Right lobe of liver (tissue), 6 donors: ENCODE measurements around the gene TMEM151B. TPM values are rescaled to one million over a fixed set of nuclear protein-coding genes. Genes with fewer than 3 reads are reported as not detected.

Experiments
- ATAC-seq, 4 donors: fragments of 200-7000 bp; cut with Tn5 transposase; one replicate each; pipeline ENCODE4 v1.9.1; 2020; ENCODE audit warnings: mild to moderate bottlenecking in 4 of 4, moderate library complexity in 4 of 4
- DNase-seq, 3 donors: peaks; one replicate each; pipeline ENCODE4 v3.0.0-alpha.2; 2020
- H3K27ac ChIP-seq, 3 donors: fragments of 200-600 bp; one replicate each; pipeline ENCODE4 v1.8.0; 2022
- H3K27me3 ChIP-seq, 2 donors: fragments of 200-600 bp; one replicate each; pipeline ENCODE4 v1.8.0; 2022
- H3K36me3 ChIP-seq, 4 donors: fragments of 200-600 bp; sonication (generic) in 1 of 4; one replicate each; pipeline versions ENCODE4 v1.5.1 to v1.8.0; 2017 to 2022; ENCODE audit warnings: control low read depth in 1 of 4
- H3K4me1 ChIP-seq, 4 donors: fragments of 200-600 bp; sonication (generic) in 1 of 4; one replicate each; pipeline versions ENCODE4 v1.5.1 to v1.8.0; 2017 to 2022; ENCODE audit warnings: control low read depth in 1 of 4
- H3K4me3 ChIP-seq, 3 donors: fragments of 200-600 bp; one replicate each; pipeline ENCODE4 v1.8.0; 2022
- H3K9me3 ChIP-seq, 4 donors: fragments of 200-600 bp; sonication (generic) in 1 of 4; one replicate each; pipeline versions ENCODE4 v1.5.1 to v1.8.0; 2017 to 2022; ENCODE audit warnings: control low read depth in 1 of 4
- POLR2A ChIP-seq: fragments of 450-650 bp; IDR thresholded peaks from one replicate; pipeline ENCODE4 v1.6.1; 2017; ENCODE audit warnings: antibody characterized with exemption, mild to moderate bottlenecking
- WGBS: methylation state at CpG from one replicate; pipeline ENCODE4 v1.1.6; 2018; ENCODE audit warnings: low coverage, low lambda C conversion rate; ENCODE audit not compliant: insufficient coverage; ENCODE audit errors: missing lambda C conversion rate; 5-methylcytosine and 5-hydroxymethylcytosine counted together
- intact Hi-C, 2 donors: fragments of 100-400 bp; cut with DNase I; formaldehyde crosslinking; loops; one replicate each; pipeline versions ENCODE4 v1.11.2 to v1.14.1; 2022
- total RNA-seq, 6 experiments: library from RNA; depleted of rRNA in 2 of 6; stranded (reverse); fragments of >200 nt in 2 of 6; fragmentation: NEBNext Ultra II Directional in 3 of 6; extraction: Animal tissue kit (Norgen Biotek cat#: 25700) in 3 of 6; gene quantifications; one replicate each; pipeline versions ENCODE4 v1.1.0 to v1.2.4, GENCODE V29; 2016 to 2023
- TF ChIP-seq, protein P1 (sequence below), 4 donors: fragments of 200-600 bp in 3 of 4; fragments of 450-650 bp in 1 of 4; IDR thresholded peaks; one replicate each; pipeline versions ENCODE4 v1.5.1 to v1.8.0; 2016 to 2022; ENCODE audit warnings: antibody characterized with exemption in 4 of 4, mild to moderate bottlenecking in 2 of 4
- donor health status: DM: no; HTN: yes; CAD: no.
- donor health status: DM: no; HTN: no; CAD: no.
- donor health status: DM: no; HTN: no; CAD: no.
- donor health status: DM: no; HTN: yes; CAD: no.
- donor health status: DM: no; HTN: yes; CAD: no.

Gene TMEM151B
- total RNA-seq, 6 experiments from 2014 or later = not detected

- intact Hi-C loops = loop anchor here (5.0 kb wide), 1 partner anchor 71 kb away; the partner anchor contains the start of gene NFKBIE (in 2 of the 2)
- 0% methylated on average over 11 of the region's 11 CpGs for WGBS
Observed at GRCh38 chr6:44338228-44339122, 68.2 kb downstream of the TMEM151B start.

DNA sequence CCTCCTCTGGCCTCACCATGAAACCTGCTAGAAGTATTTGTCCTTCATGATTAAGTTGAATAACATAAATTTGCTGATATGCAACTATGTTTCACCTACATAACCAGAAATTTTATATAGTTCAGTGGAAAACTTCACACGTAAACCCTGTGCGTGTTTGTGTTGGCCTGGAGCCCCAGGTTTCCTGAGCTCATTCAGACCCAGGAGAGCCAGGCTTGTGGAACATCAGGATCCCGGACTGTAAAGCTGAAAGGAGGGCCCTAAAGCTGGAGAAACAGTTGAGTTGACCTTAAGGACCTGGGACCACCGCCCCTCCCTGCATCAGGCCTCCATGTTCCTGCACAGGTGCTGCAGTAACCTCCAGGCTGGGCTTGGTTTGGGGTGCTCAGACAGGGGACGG is 69.1 kb downstream of the TMEM151B start:
- H3K9me3 ChIP-seq = no peaks in the 10 kb centered on the region
- no peaks in the 10 kb centered on the region for H3K36me3 ChIP-seq
- H3K4me1 ChIP-seq = peaks cover 0 to 18% (median 0%) of the 10 kb centered on the region in 4 donors
- peak in 2 of 3 donors; percentile 72 for DNase-seq
- peak; percentile 69 to 85 (median 72) for ATAC-seq
- intact Hi-C loops = loop anchor here (5.0 kb wide), 1 partner anchor 72 kb away; the partner anchor contains the start of gene NFKBIE (in 2 of the 2)
- 41% methylated on average over 3 of the region's 5 CpGs for WGBS
- no peaks in the 10 kb centered on the region for H3K27me3 ChIP-seq
- peak overlapping the region in 1 of 3 donors; percentile 45 for H3K27ac ChIP-seq
- H3K4me3 ChIP-seq = no peak overlapping the region
- no peak for TF ChIP-seq POLR2A

More at GRCh38 chr6:44338228-44339122, 68.2 kb downstream of the TMEM151B start:
- peak overlapping the region in 1 of 3 donors; percentile 45 for H3K27ac ChIP-seq
- TF ChIP-seq, protein P1, sequence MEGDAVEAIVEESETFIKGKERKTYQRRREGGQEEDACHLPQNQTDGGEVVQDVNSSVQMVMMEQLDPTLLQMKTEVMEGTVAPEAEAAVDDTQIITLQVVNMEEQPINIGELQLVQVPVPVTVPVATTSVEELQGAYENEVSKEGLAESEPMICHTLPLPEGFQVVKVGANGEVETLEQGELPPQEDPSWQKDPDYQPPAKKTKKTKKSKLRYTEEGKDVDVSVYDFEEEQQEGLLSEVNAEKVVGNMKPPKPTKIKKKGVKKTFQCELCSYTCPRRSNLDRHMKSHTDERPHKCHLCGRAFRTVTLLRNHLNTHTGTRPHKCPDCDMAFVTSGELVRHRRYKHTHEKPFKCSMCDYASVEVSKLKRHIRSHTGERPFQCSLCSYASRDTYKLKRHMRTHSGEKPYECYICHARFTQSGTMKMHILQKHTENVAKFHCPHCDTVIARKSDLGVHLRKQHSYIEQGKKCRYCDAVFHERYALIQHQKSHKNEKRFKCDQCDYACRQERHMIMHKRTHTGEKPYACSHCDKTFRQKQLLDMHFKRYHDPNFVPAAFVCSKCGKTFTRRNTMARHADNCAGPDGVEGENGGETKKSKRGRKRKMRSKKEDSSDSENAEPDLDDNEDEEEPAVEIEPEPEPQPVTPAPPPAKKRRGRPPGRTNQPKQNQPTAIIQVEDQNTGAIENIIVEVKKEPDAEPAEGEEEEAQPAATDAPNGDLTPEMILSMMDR (IDR thresholded peaks at IDR 0.05) = peak; percentile 70 to 82 (median 78)
- TF ChIP-seq POLR2A = no peak
- H3K4me1 ChIP-seq = peaks cover 0 to 18% (median 0%) of the 10 kb centered on the region in 4 donors
- DNase-seq (peak in 1 of 3 donors; percentile 65), ATAC-seq (peak; percentile 87 to 91 (median 90))
- no peaks in the 10 kb centered on the region for H3K9me3 ChIP-seq
- no peak overlapping the region for H3K4me3 ChIP-seq
- H3K27me3 ChIP-seq = no peaks in the 10 kb centered on the region
- H3K36me3 ChIP-seq = no peaks in the 10 kb centered on the region

DNA sequence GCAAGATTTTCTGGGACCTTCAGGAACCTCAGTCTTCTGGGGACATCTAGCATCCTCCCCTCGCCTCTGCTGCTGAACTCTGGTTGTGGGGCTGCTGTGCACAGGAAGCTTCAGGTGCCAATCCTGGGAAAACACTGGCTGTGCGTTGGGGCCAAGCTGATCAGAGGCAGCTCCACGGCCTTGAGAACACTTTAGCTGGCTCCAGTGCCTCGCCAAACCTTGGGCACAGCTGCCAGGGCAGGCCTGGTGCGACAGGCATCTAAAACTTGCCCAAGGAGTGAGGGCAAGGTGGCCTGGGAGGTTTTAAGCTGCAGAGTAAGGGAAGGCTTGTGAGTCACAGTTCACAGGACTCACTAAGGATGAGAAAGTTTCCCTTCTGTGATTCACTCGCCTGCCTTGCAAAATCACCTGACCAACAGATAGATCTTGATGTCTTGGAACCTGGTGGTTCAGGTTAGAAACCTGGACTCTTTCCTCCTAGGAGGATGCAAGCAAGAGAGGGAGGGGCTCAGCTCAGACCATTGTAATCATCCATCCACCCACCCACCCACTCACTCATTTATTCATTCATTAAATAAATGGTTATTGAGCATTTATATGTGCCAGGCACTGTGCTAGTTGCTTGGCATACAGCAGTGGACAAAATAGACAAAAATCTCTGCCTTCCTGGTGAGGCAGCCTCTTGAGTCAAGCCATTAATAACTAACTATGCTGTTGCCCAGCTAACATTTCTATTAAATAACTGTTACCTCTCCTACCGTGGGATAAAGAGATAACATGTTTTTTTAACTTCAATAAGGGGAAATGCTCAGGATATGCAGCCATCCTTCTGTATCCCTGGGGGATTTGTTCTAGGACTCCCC is 69.7 kb downstream of the TMEM151B start:
- no peaks in the 10 kb centered on the region for H3K36me3 ChIP-seq
- no peaks in the 10 kb centered on the region for H3K9me3 ChIP-seq
- peaks cover 0 to 18% (median 0%) of the 10 kb centered on the region in 4 donors for H3K4me1 ChIP-seq
- H3K4me3 ChIP-seq = no peak overlapping the region
- TF ChIP-seq POLR2A = no peak
- TF ChIP-seq, protein P1 (IDR thresholded peaks at IDR 0.05) = no peak
- no peaks in the 10 kb centered on the region for H3K27me3 ChIP-seq
- H3K27ac ChIP-seq = no peak overlapping the region
- 73% methylated on average over 3 of the region's 7 CpGs for WGBS
- no peak for DNase-seq
- intact Hi-C loops = loop anchor here (5.0 to 10.0 kb wide), 2 partner anchors 73 to 175 kb away; partner anchors contain the start of gene NFKBIE (in 2 of the 2)
- peak in 1 of 4 donors; percentile 9 for ATAC-seq

GRCh38 chr6:44341095-44341890 is 71.0 kb downstream of the TMEM151B start:
- ATAC-seq (no peak), DNase-seq (no peak)
- H3K36me3 ChIP-seq = no peaks in the 10 kb centered on the region
- no peaks in the 10 kb centered on the region for H3K9me3 ChIP-seq
- WGBS = 67% methylated on average over 8 of the region's 8 CpGs
- peaks cover 0 to 18% (median 0%) of the 10 kb centered on the region in 4 donors for H3K4me1 ChIP-seq
- H3K27ac ChIP-seq = no peak overlapping the region
- intact Hi-C loops = loop anchor here in 1 of 2 donors (10.0 kb wide), 1 partner anchor 176 kb away; no protein-coding TSS in a partner anchor
- H3K4me3 ChIP-seq = no peak overlapping the region
- TF ChIP-seq POLR2A = no peak
- TF ChIP-seq, protein P1 (IDR thresholded peaks at IDR 0.05) = no peak
- H3K27me3 ChIP-seq = no peaks in the 10 kb centered on the region
